NCI-H446 treated with DMSO at 0.1 percent for 48 hours (cell line): Measurements from ENCODE around the gene TIGD7.
A peak's percentile ranks its signal among the peaks of the same experiment; 100 is the strongest.

ENCODE experiments used
- DNase-seq: peaks from one replicate; lab custom pipeline; 2025; lab: John Stamatoyannopoulos, UW

Gene TIGD7, protein sequence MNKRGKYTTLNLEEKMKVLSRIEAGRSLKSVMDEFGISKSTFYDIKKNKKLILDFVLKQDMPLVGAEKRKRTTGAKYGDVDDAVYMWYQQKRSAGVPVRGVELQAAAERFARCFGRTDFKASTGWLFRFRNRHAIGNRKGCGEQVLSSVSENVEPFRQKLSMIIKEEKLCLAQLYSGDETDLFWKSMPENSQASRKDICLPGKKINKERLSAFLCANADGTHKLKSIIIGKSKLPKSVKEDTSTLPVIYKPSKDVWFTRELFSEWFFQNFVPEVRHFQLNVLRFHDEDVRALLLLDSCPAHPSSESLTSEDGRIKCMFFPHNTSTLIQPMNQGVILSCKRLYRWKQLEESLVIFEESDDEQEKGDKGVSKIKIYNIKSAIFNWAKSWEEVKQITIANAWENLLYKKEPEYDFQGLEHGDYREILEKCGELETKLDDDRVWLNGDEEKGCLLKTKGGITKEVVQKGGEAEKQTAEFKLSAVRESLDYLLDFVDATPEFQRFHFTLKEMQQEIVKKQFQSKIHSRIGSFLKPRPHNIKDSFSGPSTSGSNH

GRCh38 chr16:3305109-3306068, at the start of gene TIGD7, which contains the start of gene ZNF75A:
TSS of gene TIGD7 (minus strand) at chr16:3305430. CDS start at chr16:3300614, 4,816 bp downstream.
TSS of gene ZNF75A (plus strand) at chr16:3305497. CDS start at chr16:3308429, 2,932 bp downstream.
- DNase-seq, result peak; percentile 83

- DNase-seq, result no peak
Observed at GRCh38 chr16:3349175-3349574, 43.9 kb upstream of the TIGD7 start.

GRCh38 chr16:3348547-3349167, 43.4 kb upstream of the TIGD7 start:
- DNase-seq, result no peak

DNA sequence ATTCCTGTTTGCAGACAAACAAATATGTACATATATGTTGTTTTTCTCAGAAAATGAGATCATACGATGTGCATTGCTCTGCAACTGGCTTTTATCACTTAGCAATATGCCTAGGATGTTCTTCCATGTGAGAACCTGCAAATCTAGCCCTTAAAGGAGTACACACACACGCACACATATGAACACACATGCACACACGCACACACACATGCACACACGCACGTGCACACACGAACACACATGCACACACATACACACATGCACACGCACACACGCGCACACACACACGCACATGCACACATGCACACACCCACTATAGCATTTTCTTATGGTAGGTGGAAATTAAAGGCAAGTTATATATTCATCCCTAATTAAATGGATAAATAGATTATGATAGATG, 42.4 kb upstream of the TIGD7 start:
- DNase-seq, result no peak

- DNase-seq, result no peak
Observed at GRCh38 chr16:3346041-3346440, 40.8 kb upstream of the TIGD7 start.

GRCh38 chr16:3328643-3329042, 23.4 kb upstream of the TIGD7 start:
- DNase-seq, result no peak

GRCh38 chr16:3328104-3328503, 22.9 kb upstream of the TIGD7 start:
- no peak for DNase-seq

GRCh38 chr16:3327514-3327913, 22.3 kb upstream of the TIGD7 start:
- no peak for DNase-seq

- DNase-seq, result no peak
Observed at GRCh38 chr16:3321816-3322215, 16.6 kb upstream of the TIGD7 start.

DNA sequence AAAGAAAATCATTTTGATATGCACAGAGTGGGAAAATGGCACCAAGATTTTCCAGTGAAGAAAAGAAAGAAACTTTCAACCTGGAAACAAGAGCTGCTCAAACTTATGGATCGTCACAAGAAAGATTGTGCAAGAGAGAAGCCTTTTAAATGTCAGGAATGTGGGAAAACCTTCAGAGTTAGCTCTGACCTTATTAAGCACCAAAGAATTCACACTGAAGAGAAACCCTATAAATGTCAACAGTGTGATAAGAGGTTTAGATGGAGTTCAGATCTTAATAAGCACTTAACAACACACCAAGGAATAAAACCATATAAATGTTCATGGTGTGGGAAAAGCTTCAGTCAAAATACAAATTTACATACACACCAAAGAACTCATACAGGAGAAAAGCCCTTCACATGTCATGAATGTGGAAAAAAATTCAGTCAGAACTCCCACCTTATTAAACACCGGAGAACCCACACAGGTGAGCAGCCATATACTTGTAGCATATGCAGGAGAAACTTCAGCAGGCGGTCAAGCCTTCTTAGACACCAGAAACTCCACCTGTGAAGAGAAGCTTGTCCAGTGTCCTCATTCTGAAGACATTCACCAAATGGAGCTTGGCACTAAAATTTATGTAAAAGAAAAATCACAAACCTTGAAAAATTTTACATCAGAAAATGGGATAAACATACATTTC, 12.2 kb upstream of the TIGD7 start:
- no peak for DNase-seq

- DNase-seq, result no peak
Observed at GRCh38 chr16:3311496-3311895, 6.3 kb upstream of the TIGD7 start.

DNA sequence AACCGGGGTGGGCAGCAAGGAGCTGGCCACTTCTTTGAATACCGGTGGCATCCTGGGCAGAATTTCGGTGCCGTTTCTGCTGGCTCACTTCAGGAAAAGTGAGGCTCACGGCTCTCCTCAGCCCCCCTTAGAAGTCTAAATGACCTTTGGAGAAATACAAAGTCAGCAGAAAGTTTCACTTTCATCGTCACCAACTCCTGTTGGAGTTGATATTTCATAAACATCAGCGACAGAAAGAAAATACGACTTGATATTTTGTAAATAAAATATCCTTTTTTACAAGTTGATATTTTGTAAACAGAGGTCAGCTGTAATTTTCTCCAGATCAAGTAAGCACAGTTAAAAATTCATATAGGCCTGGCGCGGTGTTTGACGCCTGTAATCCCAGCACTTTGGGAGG, 848 bp upstream of the TIGD7 start:
- no peak for DNase-seq

DNA sequence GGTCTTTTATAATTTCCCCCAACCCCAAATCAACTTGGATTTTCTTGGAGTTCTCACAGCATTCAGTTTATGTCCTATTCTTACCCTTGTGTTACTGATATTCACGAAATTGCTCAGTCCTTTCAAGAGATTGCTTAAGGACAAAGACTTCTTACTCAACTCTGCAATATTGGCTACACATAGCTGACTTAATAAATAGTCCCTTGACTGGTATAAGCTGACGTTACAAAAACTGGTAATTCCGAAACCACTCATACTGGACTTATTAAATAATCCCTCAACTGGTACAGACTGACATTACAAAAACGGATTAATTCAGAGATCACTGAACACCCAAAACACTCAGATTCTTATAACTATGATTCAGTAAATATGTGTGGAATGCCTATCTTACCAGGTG, 860 bp downstream of the TIGD7 start:
- DNase-seq, result no peak

- no peak for DNase-seq
Observed at GRCh38 chr16:3295783-3296182, 9.4 kb downstream of the TIGD7 start.

DNA sequence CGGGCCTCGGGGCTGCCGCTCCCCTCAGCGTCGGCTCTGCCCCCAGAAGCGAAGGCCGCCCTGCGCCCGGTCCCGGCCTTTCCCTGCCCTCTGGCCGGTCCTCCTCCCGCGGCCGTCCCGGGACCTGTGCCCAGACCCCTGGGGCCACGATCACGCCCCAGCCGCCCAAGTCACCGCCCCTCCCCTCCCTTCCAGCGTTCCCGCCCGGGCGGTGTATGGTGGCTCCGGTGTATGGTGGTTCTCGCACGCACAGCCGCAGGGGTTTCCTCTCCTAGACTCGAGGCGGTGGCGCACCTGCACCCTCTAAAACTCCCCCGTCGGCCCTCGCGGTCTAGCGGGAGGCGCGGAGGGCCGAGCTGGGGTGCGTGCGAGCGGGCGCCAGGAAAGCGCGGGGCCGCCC, 10.0 kb downstream of the TIGD7 start:
- DNase-seq, result no peak

- DNase-seq, result no peak
Observed at GRCh38 chr16:3292604-3293003, 12.6 kb downstream of the TIGD7 start.

DNA sequence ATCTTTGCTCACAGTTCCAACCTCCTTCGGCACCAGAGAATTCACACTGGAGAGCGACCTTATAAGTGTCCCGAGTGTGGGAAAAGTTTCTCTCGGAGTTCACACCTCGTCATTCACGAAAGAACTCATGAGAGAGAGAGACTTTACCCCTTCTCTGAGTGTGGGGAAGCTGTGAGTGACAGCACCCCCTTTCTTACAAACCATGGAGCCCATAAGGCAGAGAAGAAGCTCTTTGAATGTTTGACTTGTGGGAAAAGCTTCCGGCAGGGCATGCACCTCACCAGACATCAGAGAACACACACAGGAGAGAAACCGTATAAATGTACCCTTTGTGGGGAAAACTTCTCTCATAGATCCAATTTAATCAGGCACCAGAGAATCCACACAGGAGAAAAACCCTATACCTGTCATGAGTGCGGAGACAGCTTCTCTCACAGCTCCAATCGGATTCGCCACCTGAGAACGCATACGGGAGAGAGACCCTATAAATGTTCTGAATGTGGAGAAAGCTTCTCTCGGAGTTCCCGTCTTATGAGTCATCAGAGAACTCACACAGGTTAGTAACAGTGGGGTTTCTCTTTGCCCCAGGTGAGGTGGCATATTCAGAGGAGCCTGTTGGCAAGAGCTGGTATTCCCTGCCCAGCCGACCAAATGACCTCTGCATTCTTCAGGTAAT, 15.1 kb downstream of the TIGD7 start:
- DNase-seq, result no peak

DNA sequence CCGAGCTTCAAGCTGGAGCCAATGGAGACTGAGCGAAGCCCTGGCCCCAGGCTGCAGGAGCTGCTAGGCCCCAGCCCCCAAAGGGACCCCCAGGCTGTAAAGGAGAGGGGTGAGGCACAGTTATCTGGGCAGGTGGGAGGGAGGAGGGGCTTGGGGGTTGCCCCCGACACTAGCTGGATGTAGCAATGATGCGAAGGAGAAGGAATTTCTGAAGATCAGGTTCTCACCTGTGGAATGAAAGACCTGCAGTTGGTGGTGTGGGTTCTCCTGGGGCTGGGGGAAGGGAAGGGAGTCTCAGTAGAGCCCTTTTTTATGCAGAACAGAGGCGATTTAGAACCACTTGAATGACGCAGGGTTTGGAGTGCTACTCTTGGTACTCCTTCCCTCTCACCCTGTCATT, 20.1 kb downstream of the TIGD7 start:
- no peak for DNase-seq

GRCh38 chr16:3283543-3284447, 21.4 kb downstream of the TIGD7 start:
- no peak for DNase-seq
